GM23338 (cell line): ENCODE measurements around the gene GGT5. TPM values are rescaled to one million over a fixed set of nuclear protein-coding genes. Genes with fewer than 3 reads are reported as not detected.

Experiments
- ATAC-seq: fragments of 200-7000 bp; cut with Tn5 transposase; 3 replicates; pipeline ENCODE4 v1.9.1; 2020
- DNase-seq: peaks from one replicate; pipeline ENCODE4 v3.0.0-alpha.2; 2015; ENCODE audit warnings: low spot score
- H2AFZ ChIP-seq: fragments of 200-600 bp; sonication (generic); 2 replicates; pipeline ENCODE4 v1.8.0; 2016; ENCODE audit warnings: antibody characterized with exemption, mild to moderate bottlenecking, moderate library complexity
- H3F3A ChIP-seq: fragments of 200-600 bp; sonication (generic); replicated peaks from 2 replicates; pipeline ENCODE4 v1.8.0; 2017; ENCODE audit warnings: antibody characterized with exemption, mixed run types, low read depth
- H3K27ac ChIP-seq: fragments of 200-600 bp; sonication (generic); 2 replicates; pipeline ENCODE4 v1.6.1; 2016; ENCODE audit warnings: low read depth
- H3K27me3 ChIP-seq: fragments of 200-600 bp; sonication (generic); 2 replicates; pipeline ENCODE4 v1.8.0; 2016; ENCODE audit warnings: mild to moderate bottlenecking, mixed run types, moderate library complexity; ENCODE audit not compliant: insufficient read depth
- H3K36me3 ChIP-seq: fragments of 200-600 bp; sonication (generic); 2 replicates; pipeline ENCODE4 v1.8.0; 2016; ENCODE audit warnings: mild to moderate bottlenecking; ENCODE audit not compliant: insufficient read depth
- H3K4me1 ChIP-seq: fragments of 200-600 bp; sonication (generic); 2 replicates; pipeline ENCODE4 v1.8.0; 2016; ENCODE audit warnings: mild to moderate bottlenecking, moderate library complexity; ENCODE audit not compliant: insufficient read depth
- H3K4me2 ChIP-seq: fragments of 200-600 bp; sonication (generic); 2 replicates; pipeline ENCODE4 v1.7.1; 2017; ENCODE audit warnings: mixed run types
- H3K4me3 ChIP-seq: fragments of 200-600 bp; sonication (generic); 2 replicates; pipeline ENCODE4 v1.6.1; 2016; ENCODE audit warnings: mixed run types
- H3K79me2 ChIP-seq: fragments of 200-600 bp; sonication (generic); replicated peaks from 2 replicates; pipeline ENCODE4 v1.8.0; 2017; ENCODE audit warnings: mild to moderate bottlenecking; ENCODE audit not compliant: insufficient read depth
- H3K9me2 ChIP-seq: fragments of 200-600 bp; sonication (generic); 2 replicates; pipeline ENCODE4 v1.8.0; 2017; ENCODE audit not compliant: insufficient read depth
- H4K20me1 ChIP-seq: fragments of 200-600 bp; sonication (generic); replicated peaks from 2 replicates; pipeline ENCODE4 v1.8.0; 2017; ENCODE audit warnings: mild to moderate bottlenecking; ENCODE audit not compliant: insufficient read depth
- H3K27ac Mint-ChIP-seq: 2 replicates; pipeline ENCODE4 v1.8.0; 2020; ENCODE audit warnings: inconsistent platforms, mild to moderate bottlenecking, moderate library complexity, mixed read lengths
- H3K27me3 Mint-ChIP-seq: 3 replicates; pipeline ENCODE4 v1.8.0; 2022; ENCODE audit warnings: low read depth, mild to moderate bottlenecking, moderate library complexity, mixed read lengths, inconsistent platforms; ENCODE audit not compliant: insufficient read depth, poor library complexity
- H3K36me3 Mint-ChIP-seq: 3 replicates; pipeline ENCODE4 v1.8.0; 2021; ENCODE audit warnings: low read depth, mild to moderate bottlenecking, inconsistent platforms, moderate library complexity, mixed read lengths
- H3K4me1 Mint-ChIP-seq: 3 replicates; pipeline ENCODE4 v1.8.0; 2020; ENCODE audit warnings: mild to moderate bottlenecking, inconsistent platforms, mixed read lengths
- H3K4me3 Mint-ChIP-seq: 3 replicates; pipeline ENCODE4 v1.8.0; 2021; ENCODE audit warnings: moderate library complexity, mild to moderate bottlenecking, inconsistent platforms, mixed read lengths
- H3K9me3 Mint-ChIP-seq: 3 replicates; pipeline ENCODE4 v1.8.0; 2020; ENCODE audit warnings: moderate library complexity, mild to moderate bottlenecking, inconsistent platforms, mixed read lengths
- CTCF ChIP-seq, 2 experiments: fragments of 200-600 bp in 1 of 2; sonication (generic) in 1 of 2; conservative IDR thresholded peaks; 2 replicates each; pipeline versions ENCODE4 v1.5.1 to v1.6.1; 2016 to 2017; ENCODE audit warnings: antibody characterized with exemption in 2 of 2, low read depth in 2 of 2, mild to moderate bottlenecking in 2 of 2, moderate library complexity in 1 of 2
- ETS1 ChIP-seq: IDR thresholded peaks from 2 replicates; pipeline ENCODE4 v1.6.1; 2016; ENCODE audit warnings: antibody characterized with exemption
- EZH2 ChIP-seq: fragments of 200-600 bp; sonication (generic); IDR thresholded peaks from one replicate; pipeline ENCODE4 v1.8.0; 2017; ENCODE audit warnings: antibody characterized with exemption, mild to moderate bottlenecking, low read depth; ENCODE audit not compliant: unreplicated experiment
- JUNB ChIP-seq: IDR thresholded peaks from one replicate; pipeline ENCODE4 v1.6.1; 2016; ENCODE audit warnings: antibody characterized with exemption; ENCODE audit not compliant: unreplicated experiment
- NANOG ChIP-seq: IDR thresholded peaks from 2 replicates; pipeline ENCODE4 v1.6.1; 2016; ENCODE audit warnings: antibody characterized with exemption, borderline replicate concordance
- POLR2AphosphoS5 ChIP-seq: IDR thresholded peaks from 2 replicates; pipeline ENCODE4 v1.6.1; 2016; ENCODE audit warnings: antibody characterized with exemption, low read depth
- REST ChIP-seq: IDR thresholded peaks from one replicate; pipeline ENCODE4 v1.6.1; 2018; ENCODE audit warnings: antibody characterized with exemption; ENCODE audit not compliant: unreplicated experiment
- STAT1 ChIP-seq: IDR thresholded peaks from one replicate; pipeline ENCODE4 v1.6.1; 2016; ENCODE audit warnings: antibody characterized with exemption; ENCODE audit not compliant: unreplicated experiment
- ZNF114 ChIP-seq: fragments of 250-450 bp; sonication (Bioruptor Pico); IDR thresholded peaks from 2 replicates; pipeline ENCODE4 v1.5.0; 2020; ENCODE audit warnings: mild to moderate bottlenecking, moderate library complexity
- ZNF331 ChIP-seq: fragments of 250-450 bp; sonication (Bioruptor Pico); IDR thresholded peaks from 2 replicates; pipeline ENCODE4 v1.5.0; 2020; ENCODE audit warnings: low read depth, mild to moderate bottlenecking, moderate library complexity
- polyA plus RNA-seq: library from polyadenylated mRNA; unstranded; fragments of >200 nt; fragmentation: Nextera tagmentation; extraction: Ambion mirVana; gene quantifications from 2 replicates; pipeline ENCODE4 v1.2.1, GENCODE V29; 2016
- total RNA-seq: library from RNA; depleted of rRNA; stranded (reverse); fragments of >200 nt; shearing (Covaris generic); gene quantifications from 2 replicates; pipeline ENCODE4 v1.2.3, GENCODE V29; 2014

Gene GGT5
- total and polyA plus RNA-seq, 2 experiments from 2014 or later, result not detected

GRCh38 chr22:24180316-24181087, 64.4 kb downstream of the GGT5 start (continued):
- no peak for TF ChIP-seq CTCF (conservative IDR thresholded peaks at IDR 0.05; ENCODE audit: low read depth in 2 of 2)

GRCh38 chr22:24179478-24180210, 65.2 kb downstream of the GGT5 start:
- Histone ChIP-seq H4K20me1 (no peaks in the 10 kb centered on the region), H3K4me1 (peaks cover 7% of the 10 kb centered on the region; the same call in 1 of the 2 replicates), H3K79me2 (no peaks in the 10 kb centered on the region), H3K4me3 (no peak overlapping the region), H3K9me2 (no peaks in the 10 kb centered on the region), H3K27me3 (no peaks in the 10 kb centered on the region), H3K27ac (no peak overlapping the region), H3F3A (no peaks in the 10 kb centered on the region), H3K4me2 (no peak overlapping the region), H3K36me3 (no peaks in the 10 kb centered on the region), H2AFZ (no peak overlapping the region)
- peaks cover 6% of the 10 kb centered on the region; the same call in 2 of the 3 replicates for H3K36me3 Mint-ChIP-seq
- H3K27me3 Mint-ChIP-seq, result peaks cover 13% of the 10 kb centered on the region
- H3K27ac Mint-ChIP-seq, result no peak overlapping the region
- H3K9me3 Mint-ChIP-seq, result no peaks in the 10 kb centered on the region
- DNase-seq (no peak), ATAC-seq (no peak)
- peaks cover 12% of the 10 kb centered on the region; the same call in 2 of the 3 replicates for H3K4me1 Mint-ChIP-seq
- H3K4me3 Mint-ChIP-seq, result no peak overlapping the region
- TF ChIP-seq STAT1, result no peak
- no peak for TF ChIP-seq CTCF (conservative IDR thresholded peaks at IDR 0.05; ENCODE audit: low read depth in 2 of 2)
- no peak for TF ChIP-seq ETS1
- no peak for TF ChIP-seq EZH2
- TF ChIP-seq ZNF114 (CRISPR knock-in tag), result no peak
- no peak for TF ChIP-seq JUNB
- no peak for TF ChIP-seq REST
- no peak for TF ChIP-seq ZNF331 (CRISPR knock-in tag)
- TF ChIP-seq NANOG, result no peak
- no peak for TF ChIP-seq POLR2AphosphoS5
